Left kidney (tissue), 1 donor: Measurements from ENCODE around the gene SLAMF9. TPM values are rescaled to one million over a fixed set of nuclear protein-coding genes. Genes with fewer than 3 reads are reported as not detected.

Experiments used
- polyA plus RNA-seq: library from polyadenylated mRNA; unstranded; fragments of 120-200 nt; gene quantifications from one replicate; pipeline ENCODE4 v1.2.1, GENCODE V29; 2013; ENCODE audit not compliant: insufficient read length

SLAMF9 gene
- polyA plus RNA-seq, 1 donor: not detected

Other genes starting within 250 kb of the SLAMF9 start
- gene CRP, start 239.6 kb downstream of the SLAMF9 start, polyA plus RNA-seq: not detected
- 20.3 TPM for gene DUSP23, start 173.3 kb downstream of the SLAMF9 start, polyA plus RNA-seq
- 0.27 TPM for gene FCRL6, start 151.9 kb downstream of the SLAMF9 start, polyA plus RNA-seq
- gene SLAMF8, start 127.4 kb downstream of the SLAMF9 start, polyA plus RNA-seq: 0.80 TPM
- gene VSIG8, start 91.6 kb downstream of the SLAMF9 start, polyA plus RNA-seq: 0.17 TPM
- 3.8 TPM for gene CFAP45, start 54.1 kb downstream of the SLAMF9 start, polyA plus RNA-seq
- gene TAGLN2, start 28.7 kb downstream of the SLAMF9 start, polyA plus RNA-seq: 94.6 TPM
- 15.6 TPM for gene IGSF9, start 8.6 kb downstream of the SLAMF9 start, polyA plus RNA-seq
- gene PIGM, start 77.8 kb upstream of the SLAMF9 start, polyA plus RNA-seq: 15.6 TPM
- gene KCNJ10, start 115.9 kb upstream of the SLAMF9 start, polyA plus RNA-seq: 22.2 TPM
- gene KCNJ9, start 127.3 kb upstream of the SLAMF9 start, polyA plus RNA-seq: 0.12 TPM
- gene IGSF8, start 144.4 kb upstream of the SLAMF9 start, polyA plus RNA-seq: 23.2 TPM
- 5.8 TPM for gene ATP1A2, start 161.5 kb upstream of the SLAMF9 start, polyA plus RNA-seq
- 0.15 TPM for gene ATP1A4, start 197.4 kb upstream of the SLAMF9 start, polyA plus RNA-seq
- 0.43 TPM for gene CASQ1, start 236.3 kb upstream of the SLAMF9 start, polyA plus RNA-seq